ENCODE results near the gene TMEFF2.

The TMEFF2 gene

DNA sequence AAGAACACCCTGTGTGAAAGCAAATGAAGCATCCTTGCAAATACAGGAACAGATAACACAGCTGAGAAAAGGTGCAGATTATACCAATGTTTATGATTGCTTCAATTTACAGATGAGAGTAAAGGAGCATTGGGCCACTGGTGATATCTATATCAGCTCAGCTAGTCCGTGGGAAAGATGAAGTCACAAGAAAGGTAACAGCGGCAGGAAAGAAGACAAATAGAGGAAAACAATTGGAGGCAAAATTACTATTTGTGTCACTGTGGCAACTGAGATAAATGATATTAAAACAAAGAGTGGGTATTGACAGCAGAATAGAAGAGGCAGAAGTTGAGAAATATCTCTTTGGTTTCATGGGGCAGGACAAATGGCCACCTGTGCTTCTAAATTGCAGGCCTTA, 226.6 kb downstream of the TMEFF2 start:
- no peak for DNase-seq (ENCODE audit: low spot score)

DNA sequence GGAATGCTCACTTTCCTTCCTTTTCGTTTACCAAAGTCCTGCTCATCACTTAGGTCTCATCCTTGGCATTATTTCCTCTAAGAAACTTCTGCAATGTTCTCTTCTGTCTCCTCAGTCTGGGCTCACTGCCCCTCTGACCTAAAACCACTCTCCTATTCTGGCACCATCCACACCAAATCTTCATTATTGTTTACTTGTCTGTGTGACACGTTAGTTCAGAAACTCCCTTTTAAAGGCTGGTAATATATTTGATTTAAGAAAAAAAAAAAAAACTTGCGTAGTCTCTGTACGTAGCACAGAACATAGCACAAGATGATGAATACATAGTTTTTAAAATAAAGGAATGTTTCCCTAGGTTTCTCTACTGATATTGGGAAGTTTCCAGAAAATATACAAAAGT, 229.0 kb downstream of the TMEFF2 start:
- DNase-seq (ENCODE audit: low spot score) = no peak

DNA sequence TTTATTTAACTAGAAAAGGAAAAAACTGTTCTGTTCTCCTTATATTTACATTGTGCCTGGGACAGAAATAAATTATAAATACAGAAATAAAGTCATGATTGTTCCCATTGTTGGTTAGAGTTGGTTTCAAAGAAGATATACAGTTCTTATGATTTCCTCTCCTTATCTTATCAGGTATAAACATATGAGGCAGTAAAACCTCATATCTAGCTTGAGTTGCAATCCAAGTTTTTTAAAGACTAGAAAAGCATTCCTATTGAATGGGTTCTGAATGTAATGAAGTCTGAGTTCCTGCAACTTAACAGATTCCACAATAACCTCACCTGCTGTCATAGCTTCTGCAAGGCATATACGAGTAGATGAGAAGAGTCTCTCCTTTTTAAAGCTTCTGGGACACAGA, 233.2 kb downstream of the TMEFF2 start:
- DNase-seq (ENCODE audit: low spot score) = no peak

DNA sequence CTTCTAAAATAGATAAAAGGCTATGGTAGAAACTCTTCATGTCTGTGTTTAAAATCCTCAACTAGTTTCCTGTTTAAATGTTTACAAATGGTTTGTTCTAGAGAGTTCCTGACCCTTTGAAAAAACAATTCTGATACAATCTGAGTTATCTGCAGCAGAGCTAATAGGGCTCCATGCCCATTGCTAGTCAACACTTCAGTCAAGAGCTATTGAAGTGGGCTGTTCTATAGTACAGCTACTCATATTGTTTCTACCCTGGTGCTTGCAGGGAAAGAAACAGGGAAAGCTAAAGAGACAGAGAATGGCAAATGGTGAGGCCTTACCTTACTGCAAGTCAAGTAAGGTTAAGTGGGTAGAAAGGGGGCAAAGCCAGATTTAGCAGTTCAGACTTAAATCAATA, 235.5 kb downstream of the TMEFF2 start:
- no peak for DNase-seq (ENCODE audit: low spot score)

DNA sequence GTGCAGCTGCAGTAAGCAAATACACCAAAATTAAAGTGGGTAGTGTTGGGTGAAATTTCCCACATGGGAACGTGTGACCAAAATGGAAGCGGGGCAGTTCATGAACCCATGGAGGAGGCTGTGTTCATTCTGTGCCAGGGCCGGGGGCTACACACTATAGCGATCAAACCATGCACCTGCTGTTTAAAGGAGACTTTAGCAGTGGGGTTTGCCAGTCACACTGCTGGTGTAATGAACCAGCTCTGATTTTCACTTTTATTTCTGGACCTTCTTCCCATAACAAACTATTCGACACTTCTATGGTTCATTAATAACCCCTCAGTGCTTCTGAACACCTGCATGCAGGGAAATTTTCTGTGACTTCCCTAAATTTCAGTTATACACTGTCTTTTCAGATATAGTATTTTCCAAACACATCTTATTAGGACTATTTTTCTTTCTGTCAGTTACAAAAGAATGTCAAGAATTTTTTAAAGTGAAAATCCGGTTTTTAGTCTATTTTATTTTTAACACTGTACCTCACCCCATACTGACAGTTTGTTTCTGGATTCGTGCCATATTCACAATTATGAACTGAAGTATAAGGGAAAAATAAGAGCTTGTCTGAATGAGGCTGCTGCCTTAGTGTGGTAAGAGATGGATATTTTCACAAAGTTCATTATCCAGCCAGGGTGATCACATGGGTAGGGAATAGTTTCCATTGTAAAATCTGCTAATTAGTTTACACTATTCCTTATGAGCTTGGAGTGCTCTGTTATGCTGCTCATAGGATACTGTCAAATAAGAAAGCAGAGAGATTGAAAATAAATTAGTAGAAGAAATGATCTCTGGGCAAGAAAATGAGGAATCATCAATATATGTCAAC, 236.5 kb downstream of the TMEFF2 start:
- DNase-seq (ENCODE audit: low spot score) = no peak

DNA sequence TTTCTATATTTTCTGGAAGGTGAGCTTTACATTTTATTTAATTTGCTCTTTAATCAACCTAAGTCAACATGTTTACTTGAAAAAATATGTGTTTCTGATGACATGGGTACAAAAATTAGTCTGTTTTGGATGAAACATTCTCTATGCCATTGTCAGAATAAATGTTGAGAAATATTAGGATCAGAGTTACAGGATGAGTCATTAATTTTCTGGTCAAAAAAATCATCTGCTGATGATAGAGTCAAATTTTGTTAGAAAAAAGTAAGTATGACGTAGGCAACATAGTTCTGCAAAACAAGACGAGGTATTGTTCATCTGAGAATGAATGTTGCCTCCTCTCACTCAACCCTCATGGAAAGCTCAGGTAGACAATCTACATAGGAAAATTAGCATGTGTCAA, 240.3 kb downstream of the TMEFF2 start:
- DNase-seq (ENCODE audit: low spot score) = no peak

DNA sequence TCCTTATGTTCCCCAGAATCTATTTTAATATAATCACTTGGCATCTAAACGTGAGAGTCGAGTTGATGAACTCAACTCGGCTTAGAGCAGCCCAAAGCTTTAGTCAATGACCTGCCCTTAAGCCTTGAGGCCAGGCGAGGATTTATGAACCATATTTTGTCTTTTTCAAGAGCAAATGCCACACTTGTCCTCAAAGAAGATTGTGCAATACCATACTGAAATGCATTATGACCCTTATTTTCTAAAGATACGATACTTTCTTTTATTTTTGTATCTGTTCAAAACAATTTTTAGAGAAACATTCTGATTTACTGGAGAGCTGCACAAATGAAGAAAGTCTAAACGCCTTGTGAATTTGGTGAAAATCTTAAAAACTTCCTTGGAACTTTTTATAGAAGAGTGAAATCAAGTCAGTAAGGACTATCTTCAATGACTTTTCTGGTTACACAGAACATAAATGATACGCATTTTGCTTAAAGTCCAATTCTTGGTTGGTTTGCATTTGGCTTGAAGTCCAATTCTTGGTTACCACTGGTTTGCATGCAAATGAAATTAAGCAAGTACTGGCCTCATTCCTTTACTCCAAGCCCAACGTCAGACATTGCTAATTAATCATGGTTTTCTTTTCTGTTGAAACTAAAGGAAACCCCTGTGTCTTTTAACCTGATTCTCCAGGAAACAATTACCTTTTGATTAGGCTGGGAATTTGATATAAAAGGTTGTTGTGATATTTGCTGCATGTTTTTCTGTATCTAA, 242.0 kb downstream of the TMEFF2 start:
- DNase-seq (ENCODE audit: low spot score) = no peak

DNA sequence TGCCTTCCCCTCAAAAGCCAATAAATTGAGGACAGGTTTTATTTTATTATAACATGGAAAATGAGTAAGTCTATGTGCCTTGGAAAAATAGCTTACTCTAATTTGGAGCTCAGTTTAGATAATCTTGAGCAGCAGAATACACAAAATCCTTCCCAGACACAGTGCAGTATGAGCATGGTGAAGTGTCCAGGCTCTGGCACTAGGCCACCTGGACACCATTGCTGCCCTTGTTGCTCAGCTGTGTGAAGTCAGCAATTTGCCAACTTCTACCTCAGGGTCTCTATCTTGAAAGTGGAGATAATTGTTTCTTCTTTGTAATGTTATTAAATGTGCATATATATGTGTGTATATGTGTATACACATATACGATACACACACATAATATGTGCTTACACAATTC, 242.9 kb downstream of the TMEFF2 start:
- DNase-seq (ENCODE audit: low spot score) = no peak

DNA sequence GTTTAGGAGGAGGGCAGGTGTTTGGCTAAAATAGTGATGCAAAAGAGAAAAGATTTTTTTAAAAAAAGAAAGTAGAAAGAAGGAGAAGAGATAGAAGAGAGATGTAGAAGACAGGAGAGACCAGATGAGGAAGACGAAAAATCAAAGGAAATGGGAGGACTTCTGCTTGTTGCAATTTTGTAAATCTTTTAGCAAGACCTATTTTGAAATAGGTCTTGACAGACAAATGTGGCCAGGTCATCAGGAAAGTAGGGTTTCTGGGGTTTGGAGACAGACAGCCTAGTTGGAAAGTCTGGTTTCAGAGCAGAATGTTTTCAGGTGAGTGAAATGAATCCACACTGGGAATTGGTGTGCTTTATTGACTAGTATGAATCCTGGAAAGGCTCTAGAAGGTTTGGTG, 243.4 kb downstream of the TMEFF2 start:
- no peak for DNase-seq (ENCODE audit: low spot score)

DNA sequence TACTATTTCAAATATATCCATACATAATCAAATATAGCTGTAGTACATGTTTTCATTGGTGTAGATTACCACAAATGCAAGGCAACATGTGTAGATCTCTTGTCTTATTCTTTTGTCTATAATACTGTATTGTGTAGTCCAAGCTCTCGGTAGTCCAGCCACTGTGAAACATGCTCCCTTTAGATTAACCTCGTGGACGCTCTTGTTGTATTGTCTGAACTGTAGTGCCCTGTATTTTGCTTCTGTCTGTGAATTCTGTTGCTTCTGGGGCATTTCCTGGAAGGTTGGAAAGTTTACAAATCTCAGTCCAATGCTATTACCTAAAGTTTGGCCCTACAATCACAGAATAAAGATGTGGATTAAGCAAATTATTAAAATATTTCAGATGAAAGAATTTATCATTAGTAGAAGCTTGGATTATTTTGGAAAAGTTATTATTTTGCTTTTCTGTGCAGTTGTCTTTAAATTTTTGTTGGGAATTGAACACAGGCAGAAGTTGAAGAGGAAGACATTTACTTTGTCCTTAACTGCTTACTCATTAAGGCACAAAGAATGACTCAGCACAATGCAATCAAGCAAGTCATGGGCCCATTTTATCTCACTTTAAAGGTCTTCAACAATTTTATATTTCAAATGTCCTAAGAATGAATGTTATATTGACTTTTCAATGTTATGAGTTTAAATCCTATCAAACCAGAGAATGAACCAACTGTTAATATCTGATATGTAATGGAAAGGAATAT, 244.4 kb downstream of the TMEFF2 start:
- peak; percentile 61 for DNase-seq (ENCODE audit: low spot score)

DNA sequence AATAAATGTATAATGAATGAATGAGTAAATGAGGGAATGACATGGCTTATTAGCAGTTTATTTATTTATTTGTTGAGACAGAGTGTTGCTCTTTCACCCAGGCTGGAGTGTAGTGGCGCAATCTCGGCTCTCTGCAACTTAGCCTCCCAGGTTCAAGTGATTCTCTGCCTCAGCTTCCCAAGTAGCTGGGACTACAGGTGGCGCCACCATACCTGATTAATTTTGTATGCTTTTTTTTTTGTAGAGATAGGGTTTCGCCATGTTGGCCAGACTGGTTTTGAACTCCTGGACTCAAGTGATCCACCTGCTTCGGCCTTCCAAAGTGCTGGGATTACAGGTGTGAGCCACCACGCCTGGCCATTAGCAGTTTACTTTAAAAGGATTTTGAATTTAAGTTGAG, 247.5 kb downstream of the TMEFF2 start:
- DNase-seq (ENCODE audit: low spot score) = no peak

DNA sequence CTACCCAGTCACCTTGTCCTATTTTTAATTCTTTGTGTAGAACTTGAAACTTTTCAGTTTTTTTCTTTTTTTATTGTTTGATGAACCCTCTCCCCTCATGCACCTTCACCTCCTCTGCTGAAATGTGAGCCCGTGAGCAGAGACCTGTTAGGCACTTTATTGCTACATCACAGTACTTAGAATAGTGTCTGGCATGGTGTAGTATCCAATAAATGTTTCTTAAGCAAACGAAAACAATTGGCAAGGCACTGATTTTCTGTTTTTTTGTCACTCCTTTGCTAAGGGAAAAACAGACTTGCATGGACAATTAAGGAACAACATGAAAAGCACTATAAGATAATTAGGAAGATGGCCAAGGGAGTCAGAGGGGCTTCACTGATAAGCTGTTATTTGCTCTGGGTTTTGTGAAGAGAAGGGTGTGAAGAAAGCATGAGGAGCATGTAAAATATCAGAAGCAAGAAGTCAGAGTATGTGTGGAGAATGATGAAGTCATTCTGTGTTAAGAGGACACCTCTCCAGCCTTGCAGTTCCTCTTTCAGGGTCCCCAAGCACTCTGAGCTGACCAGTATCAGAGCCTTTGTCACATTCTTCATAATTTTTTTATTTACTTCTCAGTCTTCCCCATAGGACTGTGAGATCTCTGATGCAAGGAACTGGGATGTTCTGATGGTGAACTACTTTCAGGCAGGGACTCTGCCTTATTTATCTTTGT, 248.1 kb downstream of the TMEFF2 start:
- DNase-seq (ENCODE audit: low spot score) = no peak

DNA sequence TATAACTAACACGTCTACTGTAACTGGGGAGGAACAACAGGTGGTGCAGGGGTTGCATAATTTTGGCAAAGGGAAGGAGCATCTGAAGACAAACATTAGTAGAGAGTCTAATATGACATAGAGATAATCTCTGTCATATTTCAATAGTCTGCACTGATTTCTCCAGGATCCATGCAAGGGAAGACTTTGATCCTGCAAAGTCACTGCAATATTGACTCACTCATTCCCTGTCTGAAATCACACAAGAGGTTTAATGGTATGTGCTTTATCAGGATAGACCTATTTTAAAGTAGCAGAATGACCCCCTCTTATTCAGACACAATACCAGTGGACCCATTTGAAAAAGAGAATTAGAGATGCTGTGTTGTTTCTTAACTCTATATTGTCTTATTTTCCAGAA, 249.1 kb downstream of the TMEFF2 start:
- DNase-seq (ENCODE audit: low spot score) = no peak

DNA sequence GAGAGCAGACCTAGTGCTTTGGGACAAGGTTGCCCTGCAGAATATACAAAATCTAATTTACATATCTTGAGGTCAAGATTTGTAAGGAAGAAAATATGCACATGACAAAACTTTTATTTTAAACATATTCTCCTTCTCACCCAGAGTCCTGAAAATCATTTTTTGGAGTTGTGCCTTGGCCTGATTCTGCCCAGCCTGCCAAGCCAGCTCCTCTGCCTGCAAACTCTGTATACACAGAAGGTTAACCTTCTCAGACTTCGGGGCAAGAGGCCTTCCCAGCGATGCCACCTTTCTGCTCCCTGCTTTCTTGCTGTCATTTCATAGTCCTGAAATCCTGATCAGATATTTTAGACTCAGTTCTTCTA, 252.0 kb downstream of the TMEFF2 start:
- DNase-seq (ENCODE audit: low spot score) = no peak

DNA sequence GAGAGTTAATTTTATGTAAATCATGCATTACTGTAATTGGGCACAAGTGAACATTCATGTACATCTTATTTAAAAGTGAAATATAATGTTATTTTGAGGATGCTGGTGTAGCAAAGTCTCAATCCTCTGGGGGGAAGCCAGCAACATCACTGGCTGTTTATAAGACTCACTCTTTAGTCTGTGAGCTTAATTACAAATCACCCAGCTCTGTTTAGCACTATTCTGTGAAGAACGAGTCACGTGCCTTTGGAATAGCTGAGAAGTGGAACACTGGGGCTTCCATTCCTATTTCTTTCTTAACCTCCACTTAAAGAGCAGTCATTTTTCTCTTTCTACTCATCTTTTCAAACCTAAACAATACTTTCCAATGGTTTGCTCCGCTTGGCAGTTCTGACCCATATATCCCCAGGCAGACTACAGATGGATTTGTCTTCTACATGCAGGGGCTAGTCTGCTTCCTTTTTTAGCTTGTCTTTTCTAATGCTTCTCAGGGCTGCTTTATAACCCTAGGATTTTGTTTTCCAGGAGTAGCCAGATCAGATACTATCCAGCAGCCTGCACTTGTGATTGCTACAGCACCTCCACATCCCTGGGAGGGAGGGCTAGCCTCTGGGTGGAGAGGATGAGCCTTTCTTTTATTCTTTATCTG, 252.5 kb downstream of the TMEFF2 start:
- no peak for DNase-seq (ENCODE audit: low spot score)

DNA sequence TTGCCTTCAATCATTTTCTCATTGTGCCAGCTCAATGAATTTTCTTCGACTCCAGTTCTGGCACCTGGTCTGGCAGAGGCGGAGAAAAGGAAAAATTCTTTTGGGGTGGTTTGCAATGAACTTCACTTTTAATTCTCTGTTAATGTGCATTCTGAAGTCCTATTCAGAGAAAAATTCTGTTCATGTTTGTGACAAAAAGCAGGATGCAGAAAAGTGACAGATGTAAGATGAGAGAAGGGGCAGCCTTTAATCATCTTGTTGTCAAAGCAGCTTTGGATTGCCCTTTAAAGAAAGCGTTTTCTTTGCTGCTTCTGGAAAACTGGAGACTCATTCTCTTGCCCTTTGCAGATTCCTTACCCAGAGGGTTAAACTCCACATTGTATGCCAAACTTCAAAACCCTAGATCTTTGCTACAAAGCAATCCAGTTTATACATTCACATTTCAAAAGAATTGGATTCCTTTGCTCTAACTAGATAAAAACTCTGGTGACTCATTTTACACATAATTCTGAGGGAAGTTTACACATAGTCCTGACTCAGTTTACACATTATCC, 253.3 kb downstream of the TMEFF2 start:
- DNase-seq (ENCODE audit: low spot score) = no peak

DNA sequence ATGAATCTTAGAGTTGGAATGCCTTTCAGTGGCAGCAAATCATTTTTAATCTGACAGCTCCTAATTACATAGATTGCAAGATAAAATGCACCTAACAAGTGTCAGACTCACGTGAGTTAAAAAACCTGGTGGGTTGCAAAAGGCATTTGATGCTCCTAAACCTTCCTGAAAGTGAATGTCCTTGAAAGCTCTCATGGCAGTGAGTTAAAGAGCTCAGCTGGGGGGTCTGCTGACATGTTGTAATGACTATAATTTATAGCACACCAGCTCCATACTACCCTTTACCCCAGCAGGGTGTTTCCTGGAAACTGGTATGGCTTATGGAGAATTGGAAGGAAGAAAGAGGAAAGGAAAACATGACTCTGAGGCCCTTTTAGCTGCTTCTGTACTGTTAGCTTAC, 256.0 kb downstream of the TMEFF2 start:
- DNase-seq (ENCODE audit: low spot score) = no peak

DNA sequence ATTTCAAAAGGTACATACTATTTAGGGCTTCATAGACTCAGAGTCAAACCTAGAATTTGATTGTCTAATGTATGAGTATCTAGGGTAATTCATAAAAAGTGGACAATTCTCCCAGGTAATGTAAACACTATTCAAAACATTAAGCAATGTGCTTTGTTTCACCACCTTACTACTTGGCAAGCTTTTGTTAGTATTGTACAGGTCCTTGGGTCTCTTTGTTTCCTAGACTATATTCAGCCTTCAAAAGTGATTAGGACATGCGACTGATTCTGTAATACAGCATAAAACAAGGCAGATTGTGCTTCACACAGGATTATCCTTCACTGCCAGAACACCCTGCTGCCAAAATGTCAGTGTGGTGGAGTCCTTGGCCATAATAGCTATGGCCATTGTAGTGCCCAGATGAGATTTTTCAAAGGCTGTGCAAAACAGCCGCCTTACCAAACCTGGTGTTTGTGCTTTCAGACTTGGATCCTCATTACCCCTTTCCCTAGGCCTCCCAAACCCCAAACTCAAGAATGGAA, 257.8 kb downstream of the TMEFF2 start:
- no peak for DNase-seq (ENCODE audit: low spot score)

DNA sequence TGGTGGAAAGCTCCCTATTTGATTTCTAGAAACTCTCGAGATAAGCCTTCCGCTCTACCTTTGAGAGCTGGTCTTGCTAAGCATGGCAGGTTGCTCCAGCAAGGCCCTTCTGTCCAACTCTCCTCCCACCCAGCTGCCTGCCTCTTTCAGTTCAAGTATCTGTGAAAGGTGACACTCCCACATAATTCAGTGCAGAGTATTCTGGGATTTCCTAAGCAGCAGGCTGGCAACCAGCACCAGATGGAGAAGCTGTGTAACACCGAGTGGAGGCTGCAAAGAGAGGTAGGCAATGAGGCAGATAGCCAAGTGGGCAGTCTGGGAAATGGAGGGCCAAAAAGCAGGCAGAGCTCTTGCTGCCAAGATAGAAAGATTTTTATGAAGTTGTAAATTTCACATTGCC, 259.5 kb downstream of the TMEFF2 start:
- no peak for DNase-seq (ENCODE audit: low spot score)

DNA sequence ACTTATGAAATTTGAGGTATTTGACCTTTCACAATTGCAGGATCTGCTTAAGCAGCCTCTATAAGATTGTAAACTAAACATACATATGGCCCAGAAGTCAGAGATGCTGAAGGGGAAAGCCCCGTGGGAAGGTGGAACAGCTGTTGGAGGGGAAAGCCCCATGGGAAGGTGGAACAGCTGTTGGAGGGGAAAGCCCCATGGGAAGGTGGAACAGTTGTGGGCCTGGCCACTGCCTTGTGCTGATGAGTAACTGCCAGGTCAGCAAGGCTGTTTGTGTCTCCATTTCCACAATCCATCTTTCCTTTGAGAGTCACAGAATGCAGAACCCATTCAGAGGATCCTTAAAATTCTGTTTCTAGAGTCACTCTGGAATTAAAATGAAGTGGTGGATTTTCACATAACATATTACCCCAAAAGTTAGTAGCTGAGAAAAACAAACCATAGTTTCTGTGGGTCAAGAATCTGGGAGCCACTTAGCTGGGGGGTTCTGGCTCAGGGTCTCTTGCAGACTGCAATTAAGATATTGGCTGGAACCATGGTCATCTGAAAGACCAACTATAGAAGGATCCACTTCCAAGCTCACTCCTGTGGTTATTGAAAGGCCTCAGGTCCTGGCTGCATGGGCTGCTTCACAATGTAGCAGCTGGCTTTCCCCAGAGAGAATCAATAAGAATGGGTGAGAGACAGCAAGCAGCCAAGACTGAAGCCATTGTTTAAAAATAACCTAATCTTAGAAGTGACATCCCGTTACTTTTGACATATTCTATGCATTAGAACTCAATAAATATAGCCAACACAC, 261.2 kb downstream of the TMEFF2 start:
- DNase-seq (ENCODE audit: low spot score) = no peak
